Measurements from ENCODE around the gene NBAS. TPM values are rescaled to one million over a fixed set of nuclear protein-coding genes. Genes with fewer than 3 reads are reported as not detected.

Gene NBAS
- total and polyA plus RNA-seq, 2 donors (not counting 3 experiments of a cell fraction or from before 2014, with no cell fraction given), result 29.4 to 43.0 TPM

DNA sequence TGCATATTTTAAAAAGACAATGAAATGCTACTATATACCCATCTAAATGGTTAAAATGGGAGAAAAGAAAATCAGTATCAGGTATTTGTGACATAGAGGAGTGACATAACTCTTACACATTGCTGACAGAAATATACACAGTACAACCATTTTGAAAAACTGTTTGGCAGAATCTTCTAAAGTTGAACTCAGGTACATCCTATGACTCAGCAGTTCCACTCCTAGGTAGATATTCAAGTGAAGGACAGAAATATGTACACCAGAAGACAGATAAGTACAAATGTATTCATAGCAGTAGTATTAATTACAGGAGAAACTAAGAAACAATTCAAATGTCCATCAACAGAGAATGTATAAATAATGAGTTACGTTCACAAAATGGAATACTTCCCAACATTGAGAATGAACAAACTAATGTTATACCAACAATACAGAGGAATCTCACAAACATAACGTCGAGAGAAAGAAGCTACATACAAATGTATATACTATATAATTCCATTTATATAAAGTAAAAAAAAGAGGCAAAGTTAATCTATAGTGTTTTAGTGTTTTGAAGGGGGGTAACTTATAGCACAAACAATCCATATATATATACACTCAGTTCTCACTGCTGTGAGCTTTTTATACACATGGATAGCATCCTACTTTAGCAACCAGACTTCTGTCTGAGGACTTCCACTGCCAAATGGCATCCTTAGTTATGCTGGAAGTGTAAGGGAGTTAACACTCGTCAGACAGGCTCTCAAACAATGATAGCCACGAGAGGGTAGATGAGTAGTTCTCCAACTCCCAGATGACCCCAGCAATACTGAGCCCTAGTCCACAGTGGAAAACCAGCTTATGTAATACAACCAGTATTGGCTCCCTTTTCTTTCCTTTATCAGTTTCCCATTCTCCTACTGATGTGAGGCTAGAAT is 172.5 kb downstream of the NBAS start:
- dilution Hi-C loops (cut with MboI; ENCODE audit: extremely low pct_ligation_motif_present, low sequenced_read_pairs) (no loop called here), intact Hi-C loops (cut with micrococcal nuclease) (no loop called here)
- TF ChIP-seq FOS (IDR thresholded peaks at IDR 0.05; ENCODE audit: borderline replicate concordance, insufficient read depth, low read length) (no peak), POLR2A (IDR thresholded peaks at IDR 0.05; ENCODE audit: low read depth, low read length) (no peak), EZH2 (IDR thresholded peaks at IDR 0.05; ENCODE audit: borderline replicate concordance, low read depth, low read length, severe bottlenecking) (no peak), MYC (IDR thresholded peaks at IDR 0.05; ENCODE audit: low read depth, low read length) (no peak), POLR2AphosphoS5 (IDR thresholded peaks at IDR 0.05; ENCODE audit: insufficient read depth, low read depth, low read length) (no peak), GATA2 (IDR thresholded peaks at IDR 0.05; ENCODE audit: insufficient read depth, insufficient read length, low read depth, low read length) (no peak), JUN (IDR thresholded peaks at IDR 0.05; ENCODE audit: borderline replicate concordance, insufficient read depth, insufficient read length, low read depth) (no peak)
- TF ChIP-seq, protein P1, sequence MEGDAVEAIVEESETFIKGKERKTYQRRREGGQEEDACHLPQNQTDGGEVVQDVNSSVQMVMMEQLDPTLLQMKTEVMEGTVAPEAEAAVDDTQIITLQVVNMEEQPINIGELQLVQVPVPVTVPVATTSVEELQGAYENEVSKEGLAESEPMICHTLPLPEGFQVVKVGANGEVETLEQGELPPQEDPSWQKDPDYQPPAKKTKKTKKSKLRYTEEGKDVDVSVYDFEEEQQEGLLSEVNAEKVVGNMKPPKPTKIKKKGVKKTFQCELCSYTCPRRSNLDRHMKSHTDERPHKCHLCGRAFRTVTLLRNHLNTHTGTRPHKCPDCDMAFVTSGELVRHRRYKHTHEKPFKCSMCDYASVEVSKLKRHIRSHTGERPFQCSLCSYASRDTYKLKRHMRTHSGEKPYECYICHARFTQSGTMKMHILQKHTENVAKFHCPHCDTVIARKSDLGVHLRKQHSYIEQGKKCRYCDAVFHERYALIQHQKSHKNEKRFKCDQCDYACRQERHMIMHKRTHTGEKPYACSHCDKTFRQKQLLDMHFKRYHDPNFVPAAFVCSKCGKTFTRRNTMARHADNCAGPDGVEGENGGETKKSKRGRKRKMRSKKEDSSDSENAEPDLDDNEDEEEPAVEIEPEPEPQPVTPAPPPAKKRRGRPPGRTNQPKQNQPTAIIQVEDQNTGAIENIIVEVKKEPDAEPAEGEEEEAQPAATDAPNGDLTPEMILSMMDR (IDR thresholded peaks at IDR 0.05; ENCODE audit: extremely low read depth in 1 of 2, insufficient read depth in 1 of 2, low read depth in 1 of 2, low read length in 2 of 2), result no peak
- TF ChIP-seq, protein P2, sequence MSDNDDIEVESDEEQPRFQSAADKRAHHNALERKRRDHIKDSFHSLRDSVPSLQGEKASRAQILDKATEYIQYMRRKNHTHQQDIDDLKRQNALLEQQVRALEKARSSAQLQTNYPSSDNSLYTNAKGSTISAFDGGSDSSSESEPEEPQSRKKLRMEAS (IDR thresholded peaks at IDR 0.05; ENCODE audit: insufficient read depth, insufficient read length), result no peak

More for the DNA sequence above, 172.5 kb downstream of the NBAS start:
- Histone ChIP-seq H3K9me3 (replicated peaks; ENCODE audit: control insufficient read depth, insufficient read depth, low read length) (no peaks in the 10 kb centered on the region), H3K36me3 (ENCODE audit: control insufficient read depth in 2 of 2, extremely low read depth in 1 of 2, insufficient read depth in 2 of 2, low read length in 2 of 2) (peaks cover 0 to 2% of the 10 kb centered on the region in 2 experiments), H3K4me1 (ENCODE audit: control insufficient read depth, extremely low read depth, insufficient read depth, low read length) (no peaks in the 10 kb centered on the region), H3K9ac (replicated peaks; ENCODE audit: extremely low read depth, insufficient read depth, low read length) (no peak overlapping the region), H3K79me2 (ENCODE audit: control insufficient read depth, insufficient read depth, low read length) (no peaks in the 10 kb centered on the region), H3K4me2 (ENCODE audit: insufficient read depth, low read length) (no peak overlapping the region), H4K20me1 (replicated peaks; ENCODE audit: control insufficient read depth, extremely low read depth, insufficient read depth, low read length) (no peaks in the 10 kb centered on the region), H3K9me1 (replicated peaks; ENCODE audit: control insufficient read depth, extremely low read depth, insufficient read depth, low read length) (no peaks in the 10 kb centered on the region), H3K27me3 (ENCODE audit: control insufficient read depth in 2 of 2, insufficient read depth in 2 of 2, low read length in 2 of 2) (no peaks in the 10 kb centered on the region), H3K4me3 (replicated peaks in 1 of 3; ENCODE audit: insufficient read depth in 1 of 3, low read depth in 1 of 3, low read length in 3 of 3) (no peak overlapping the region), H2AFZ (ENCODE audit: low read depth, low read length) (no peak overlapping the region), H3K27ac (ENCODE audit: insufficient read depth, low read depth, low read length) (no peak overlapping the region)
- no peak for FAIRE-seq
- ChIA-PET POLR2A (no interaction called here), CTCF (no interaction called here)
- BruUV-seq (replicated peaks), result no TSS peak
- no peak for DNase-seq (ENCODE audit: low read depth, low spot score)

Measured in endothelial cell of umbilical vein (primary cell).